Tibial artery (tissue), 4 donors: ENCODE data around the gene HGD.

Experiments
- DNase-seq, 2 donors: peaks; one replicate each; pipeline ENCODE4 v3.0.0-alpha.2; 2019
- H3K27ac ChIP-seq, 2 donors: fragments of 200-600 bp; sonication (generic) in 1 of 2; 1 replicate in 1 of 2; 2 replicates in 1 of 2; pipeline ENCODE4 v1.5.1; 2018 to 2019; ENCODE audit warnings: mild to moderate bottlenecking in 1 of 2
- H3K27me3 ChIP-seq, 2 donors: fragments of 200-600 bp; sonication (generic) in 1 of 2; one replicate each; pipeline versions ENCODE4 v1.5.1 to v1.6.0; 2016 to 2019
- H3K36me3 ChIP-seq, 3 donors: fragments of 200-600 bp; sonication (generic) in 2 of 3; one replicate each; pipeline ENCODE4 v1.5.1; 2016 to 2019; ENCODE audit warnings: mild to moderate bottlenecking in 2 of 3
- H3K4me1 ChIP-seq, 4 donors: fragments of 200-600 bp; sonication (generic) in 2 of 4; 1 replicate in 3 of 4; 2 replicates in 1 of 4; pipeline ENCODE4 v1.5.1; 2016 to 2019
- H3K4me3 ChIP-seq, 2 donors: fragments of 200-600 bp; sonication (generic) in 1 of 2; 1 replicate in 1 of 2; 2 replicates in 1 of 2; pipeline ENCODE4 v1.5.1; 2018 to 2019; ENCODE audit warnings: mild to moderate bottlenecking in 2 of 2
- H3K9me3 ChIP-seq, 3 donors: fragments of 200-600 bp; sonication (generic) in 1 of 3; one replicate each; pipeline ENCODE4 v1.5.1; 2016 to 2019
- intact Hi-C: fragments of 100-400 bp; cut with DNase I; formaldehyde crosslinking; loops from one replicate; pipeline ENCODE4 v1.15.0; 2023; ENCODE audit warnings: low total_unique reads
- TF ChIP-seq, protein P1 (sequence below), 2 experiments: fragments of 200-600 bp in 1 of 2; fragments of 450-650 bp in 1 of 2; IDR thresholded peaks; one replicate each; pipeline ENCODE4 v1.5.1; 2017 to 2019; ENCODE audit warnings: antibody characterized with exemption in 2 of 2, mild to moderate bottlenecking in 1 of 2, moderate library complexity in 1 of 2

HGD gene

GRCh38 chr3:120683671-120684301, 1.7 kb upstream of the HGD start:
- intact Hi-C loops = no loop called here
- TF ChIP-seq, protein P1, sequence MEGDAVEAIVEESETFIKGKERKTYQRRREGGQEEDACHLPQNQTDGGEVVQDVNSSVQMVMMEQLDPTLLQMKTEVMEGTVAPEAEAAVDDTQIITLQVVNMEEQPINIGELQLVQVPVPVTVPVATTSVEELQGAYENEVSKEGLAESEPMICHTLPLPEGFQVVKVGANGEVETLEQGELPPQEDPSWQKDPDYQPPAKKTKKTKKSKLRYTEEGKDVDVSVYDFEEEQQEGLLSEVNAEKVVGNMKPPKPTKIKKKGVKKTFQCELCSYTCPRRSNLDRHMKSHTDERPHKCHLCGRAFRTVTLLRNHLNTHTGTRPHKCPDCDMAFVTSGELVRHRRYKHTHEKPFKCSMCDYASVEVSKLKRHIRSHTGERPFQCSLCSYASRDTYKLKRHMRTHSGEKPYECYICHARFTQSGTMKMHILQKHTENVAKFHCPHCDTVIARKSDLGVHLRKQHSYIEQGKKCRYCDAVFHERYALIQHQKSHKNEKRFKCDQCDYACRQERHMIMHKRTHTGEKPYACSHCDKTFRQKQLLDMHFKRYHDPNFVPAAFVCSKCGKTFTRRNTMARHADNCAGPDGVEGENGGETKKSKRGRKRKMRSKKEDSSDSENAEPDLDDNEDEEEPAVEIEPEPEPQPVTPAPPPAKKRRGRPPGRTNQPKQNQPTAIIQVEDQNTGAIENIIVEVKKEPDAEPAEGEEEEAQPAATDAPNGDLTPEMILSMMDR (IDR thresholded peaks at IDR 0.05) = no peak
- Histone ChIP-seq H3K27ac (no peak overlapping the region), H3K36me3 (peaks cover 0 to 2% (median 0%) of the 10 kb centered on the region in 3 donors), H3K4me1 (peaks cover 0 to 4% (median 2%) of the 10 kb centered on the region in 4 donors), H3K27me3 (no peaks in the 10 kb centered on the region), H3K9me3 (no peaks in the 10 kb centered on the region), H3K4me3 (no peak overlapping the region)
- no peak for DNase-seq

DNA sequence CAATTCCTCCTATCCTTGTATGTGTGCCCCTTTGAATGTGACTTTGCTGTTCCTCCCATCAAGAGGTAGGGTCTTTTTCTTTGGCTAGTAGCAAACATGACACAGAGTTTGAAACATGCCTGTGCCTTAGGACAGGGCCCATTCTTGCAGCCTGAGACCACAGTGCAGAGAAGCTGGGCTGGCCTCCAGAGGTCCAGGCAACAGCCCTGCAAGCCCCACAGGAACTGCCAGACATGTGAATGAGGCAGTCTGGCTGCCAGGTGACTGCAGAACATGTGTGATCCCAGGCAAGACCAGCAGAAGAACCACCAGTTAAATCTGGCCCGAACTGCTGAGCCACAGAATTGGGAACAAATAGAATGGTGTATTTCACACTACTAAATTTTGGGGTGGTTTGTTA, 1.2 kb upstream of the HGD start:
- Histone ChIP-seq H3K9me3 (no peaks in the 10 kb centered on the region), H3K4me1 (peaks cover 0 to 8% (median 6%) of the 10 kb centered on the region in 4 donors), H3K27ac (no peak overlapping the region), H3K4me3 (no peak overlapping the region), H3K36me3 (no peaks in the 10 kb centered on the region), H3K27me3 (no peaks in the 10 kb centered on the region)
- TF ChIP-seq, protein P1 (IDR thresholded peaks at IDR 0.05) = no peak
- DNase-seq = no peak
- intact Hi-C loops = no loop called here

GRCh38 chr3:120681506-120682038, 467 bp downstream of the HGD start:
- H3K36me3 ChIP-seq = no peaks in the 10 kb centered on the region
- no peaks in the 10 kb centered on the region for H3K9me3 ChIP-seq
- TF ChIP-seq, protein P1 (IDR thresholded peaks at IDR 0.05) = no peak
- intact Hi-C loops = no loop called here
- H3K27me3 ChIP-seq = no peaks in the 10 kb centered on the region
- peaks cover 0 to 14% (median 8%) of the 10 kb centered on the region in 4 donors for H3K4me1 ChIP-seq
- no peak for DNase-seq
- no peak overlapping the region for H3K4me3 ChIP-seq
- H3K27ac ChIP-seq = no peak overlapping the region

DNA sequence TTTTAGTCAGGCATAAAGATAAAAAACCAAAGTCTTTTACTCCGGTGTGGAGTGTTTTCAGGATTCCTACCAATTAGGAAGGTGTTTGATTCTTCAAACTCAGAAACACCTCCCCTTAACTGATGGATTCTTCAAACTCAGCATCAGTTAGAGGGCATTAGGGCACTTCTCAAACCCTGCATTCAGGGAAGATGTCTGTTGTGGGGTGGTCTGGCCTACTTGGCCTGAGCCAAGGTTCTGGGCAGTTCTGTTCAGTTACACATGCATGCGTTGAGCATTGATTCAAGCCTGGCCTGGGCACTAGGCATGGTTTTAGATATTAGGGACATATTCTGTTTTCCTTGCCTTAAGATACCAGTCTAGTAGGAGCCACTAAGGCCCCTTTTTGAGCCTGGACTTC, 1.0 kb downstream of the HGD start:
- Histone ChIP-seq H3K4me1 (peaks cover 0 to 14% (median 8%) of the 10 kb centered on the region in 4 donors), H3K36me3 (no peaks in the 10 kb centered on the region), H3K27ac (no peak overlapping the region), H3K9me3 (no peaks in the 10 kb centered on the region), H3K27me3 (no peaks in the 10 kb centered on the region), H3K4me3 (no peak overlapping the region)
- DNase-seq = no peak
- TF ChIP-seq, protein P1 (IDR thresholded peaks at IDR 0.05) = no peak
- intact Hi-C loops = no loop called here

DNA sequence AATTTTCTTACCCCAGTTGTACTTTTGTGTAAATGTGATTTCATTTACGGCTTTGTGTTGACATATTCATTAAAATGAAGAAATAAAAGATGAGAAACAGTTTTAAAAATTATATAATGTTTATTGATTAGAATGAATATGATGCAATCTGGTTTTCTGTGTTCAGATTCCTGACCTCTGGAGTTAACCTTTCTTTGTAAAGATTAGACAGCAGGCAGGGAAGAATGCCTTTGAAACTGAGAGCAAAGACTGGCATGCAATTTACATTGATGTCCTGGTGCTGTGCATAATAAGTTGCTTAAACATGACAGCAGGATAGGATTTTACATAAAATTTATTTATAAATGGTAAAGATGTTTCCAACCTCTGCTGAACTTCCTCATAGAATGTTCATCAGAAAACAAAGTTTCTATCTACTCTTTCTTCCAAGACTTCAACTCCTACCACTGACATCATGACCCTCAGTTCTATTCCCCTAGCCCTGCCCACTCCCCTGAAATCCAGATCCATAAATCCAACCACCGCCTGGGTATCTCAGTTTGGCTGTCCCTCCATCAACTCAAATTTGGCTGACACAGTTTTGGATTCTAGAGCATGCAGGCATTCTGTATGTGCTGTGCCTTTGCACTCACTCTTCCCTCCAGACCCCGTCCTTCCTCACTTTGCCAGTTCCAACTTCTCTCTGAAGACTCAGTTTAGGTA, 1.7 kb downstream of the HGD start:
- TF ChIP-seq, protein P1 (IDR thresholded peaks at IDR 0.05) = no peak
- H3K9me3 ChIP-seq = no peaks in the 10 kb centered on the region
- intact Hi-C loops = no loop called here
- H3K4me3 ChIP-seq = no peak overlapping the region
- H3K27ac ChIP-seq = no peak overlapping the region
- peaks cover 0 to 14% (median 8%) of the 10 kb centered on the region in 4 donors for H3K4me1 ChIP-seq
- H3K36me3 ChIP-seq = no peaks in the 10 kb centered on the region
- H3K27me3 ChIP-seq = no peaks in the 10 kb centered on the region
- DNase-seq = no peak
